Measurements from ENCODE around the gene DCAF5.

GRCh38 chr14:69142101-69142500, 10.8 kb downstream of the DCAF5 start:
- TF ChIP-seq GATA2 (IDR thresholded peaks at IDR 0.05; ENCODE audit: low read depth, low read length) = no peak
- no peak for TF ChIP-seq GATA3 (IDR thresholded peaks at IDR 0.05; ENCODE audit: low read depth, low read length)
